Endodermal cell (in vitro differentiated cells): ENCODE results near the gene UGT2B10. TPM values are rescaled to one million over a fixed set of nuclear protein-coding genes. Genes with fewer than 3 reads are reported as not detected.

Experiments used
- DNase-seq: peaks from one replicate; pipeline ENCODE4 v3.0.0-alpha.2; 2017
- H3K27ac ChIP-seq: 2 replicates; pipeline ENCODE4 v1.5.1; 2013; ENCODE audit warnings: mild to moderate bottlenecking, low read depth, low read length, moderate library complexity
- H3K27me3 ChIP-seq: 2 replicates; pipeline ENCODE4 v1.6.1; 2013; ENCODE audit warnings: mild to moderate bottlenecking, low read length, moderate library complexity; ENCODE audit not compliant: insufficient read depth, control insufficient read depth, poor library complexity, severe bottlenecking
- H3K36me3 ChIP-seq: 2 replicates; pipeline ENCODE4 v1.7.0; 2013; ENCODE audit warnings: mild to moderate bottlenecking, low read length, moderate library complexity; ENCODE audit not compliant: control insufficient read depth, insufficient read depth
- H3K4me1 ChIP-seq: one replicate; pipeline ENCODE4 v1.7.0; 2013; ENCODE audit warnings: low read length; ENCODE audit not compliant: control insufficient read depth, insufficient read depth
- H3K4me3 ChIP-seq: 2 replicates; pipeline ENCODE4 v1.5.1; 2013; ENCODE audit warnings: mild to moderate bottlenecking, low read length, moderate library complexity
- H3K9ac ChIP-seq: 2 replicates; pipeline ENCODE4 v1.6.1; 2013; ENCODE audit warnings: mild to moderate bottlenecking, low read length, moderate library complexity; ENCODE audit not compliant: poor library complexity, severe bottlenecking; ENCODE audit errors: extremely low read depth
- H3K9me3 ChIP-seq: 2 replicates; pipeline ENCODE4 v1.6.1; 2013; ENCODE audit warnings: mild to moderate bottlenecking, low read length, moderate library complexity; ENCODE audit not compliant: control insufficient read depth
- H3K27ac Mint-ChIP-seq: 2 replicates; pipeline ENCODE4 v1.8.0; 2020; ENCODE audit warnings: mixed read lengths
- H3K27me3 Mint-ChIP-seq: 2 replicates; pipeline ENCODE4 v1.8.0; 2021; ENCODE audit warnings: mild to moderate bottlenecking, mixed read lengths; ENCODE audit not compliant: insufficient read depth
- H3K36me3 Mint-ChIP-seq: 2 replicates; pipeline ENCODE4 v1.8.0; 2020; ENCODE audit warnings: low read depth, mixed read lengths
- H3K4me1 Mint-ChIP-seq: 2 replicates; pipeline ENCODE4 v1.8.0; 2020; ENCODE audit warnings: mixed read lengths
- H3K4me3 Mint-ChIP-seq: 2 replicates; pipeline ENCODE4 v1.8.0; 2020; ENCODE audit warnings: mild to moderate bottlenecking, moderate library complexity, mixed read lengths
- H3K9me3 Mint-ChIP-seq: 2 replicates; pipeline ENCODE4 v1.8.0; 2020; ENCODE audit warnings: mild to moderate bottlenecking, mixed read lengths
- CTCF ChIP-seq: fragments of 200-600 bp; sonication (generic); conservative IDR thresholded peaks from 2 replicates; pipeline ENCODE4 v1.5.0; 2021; ENCODE audit warnings: antibody characterized with exemption, mild to moderate bottlenecking
- WGBS, 2 experiments: methylation state at CpG; one replicate each; pipeline versions ENCODE4 v1.1.5 to v1.1.7; 2013; ENCODE audit warnings: missing lambda C conversion rate in 2 of 2, mixed read lengths in 1 of 2; ENCODE audit not compliant: insufficient coverage in 1 of 2, insufficient read length in 1 of 2; 5-methylcytosine and 5-hydroxymethylcytosine counted together
- total RNA-seq, 2 donors: library from RNA; stranded (reverse); fragmentation: NEBNext Ultra II Directional in 1 of 2; extraction: Animal tissue kit (Norgen Biotek cat#: 25700) in 1 of 2; gene quantifications; 2 replicates in 1 of 2; 3 replicates in 1 of 2; pipeline ENCODE4 v1.2.1, GENCODE V29; 2021

The UGT2B10 gene
- total RNA-seq, 2 donors from 2014 or later, result not detected

- Mint-ChIP-seq H3K4me3 (no peak overlapping the region), H3K27ac (no peak overlapping the region), H3K36me3 (no peaks in the 10 kb centered on the region), H3K4me1 (peaks cover 20% of the 10 kb centered on the region), H3K27me3 (no peaks in the 10 kb centered on the region), H3K9me3 (no peaks in the 10 kb centered on the region)
- Histone ChIP-seq H3K9me3 (peaks cover 9% of the 10 kb centered on the region), H3K4me3 (no peak overlapping the region), H3K4me1 (peaks cover 2% of the 10 kb centered on the region), H3K27me3 (no peaks in the 10 kb centered on the region), H3K9ac (no peak overlapping the region), H3K36me3 (no peaks in the 10 kb centered on the region), H3K27ac (no peak overlapping the region)
- 94 to 100% methylated on average over 2 of the region's 2 CpGs for WGBS, 2 experiments
- no peak for DNase-seq
- TF ChIP-seq CTCF, result no peak
These were observed 62.3 kb downstream of the UGT2B10 start for GRCh38 chr4:68878048-68878447.

Other genes with a start within 250 kb of the UGT2B10 start
- not detected for gene UGT2B17, start 239.7 kb upstream of the UGT2B10 start, total RNA-seq
- not detected for gene UGT2B15, start 145.3 kb upstream of the UGT2B10 start, total RNA-seq
- not detected for gene UGT2A3, start 135.8 kb downstream of the UGT2B10 start, total RNA-seq